ENCODE measurements around the gene ARL5A.
"Not testable (repeated sequence)": the region's sequence is repeated elsewhere in the genome, so short reads cannot be mapped to it uniquely, and the experiment has no call there.

ARL5A gene

GRCh38 chr2:151794422-151794821 is 33.8 kb downstream of the ARL5A start:
- not testable (repeated sequence) for H3K27ac Mint-ChIP-seq; H3K4me1 Mint-ChIP-seq (ENCODE audit: low read depth); H3K9me3 Mint-ChIP-seq; H3K4me3 Mint-ChIP-seq; H3K27me3 Mint-ChIP-seq (ENCODE audit: low read depth)
- peaks cover 27% of the 10 kb centered on the region for H3K36me3 Mint-ChIP-seq (ENCODE audit: low read depth)

DNA sequence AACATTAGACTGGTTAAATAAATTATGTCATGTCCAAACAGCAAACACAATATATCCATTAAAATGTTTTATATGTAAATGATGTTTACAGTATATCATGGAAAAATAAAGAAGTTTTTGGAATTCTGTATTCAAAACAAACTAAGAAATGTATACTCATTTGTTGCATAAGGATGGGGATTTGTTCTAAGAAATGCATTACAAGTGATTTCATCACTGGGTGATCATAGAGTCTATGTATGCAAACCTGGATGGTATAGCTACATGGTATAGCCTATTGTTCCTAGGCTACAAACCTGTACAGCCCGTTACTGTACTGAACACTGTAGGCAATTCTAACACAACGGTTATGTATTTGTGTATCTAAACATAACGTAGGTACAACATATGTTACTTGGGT is 35.1 kb downstream of the ARL5A start:
- H3K36me3 Mint-ChIP-seq (ENCODE audit: low read depth), result peaks cover 28% of the 10 kb centered on the region
- H3K27ac Mint-ChIP-seq, result no peak overlapping the region
- H3K9me3 Mint-ChIP-seq, result no peaks in the 10 kb centered on the region
- H3K27me3 Mint-ChIP-seq (ENCODE audit: low read depth), result no peaks in the 10 kb centered on the region
- no peaks in the 10 kb centered on the region for H3K4me1 Mint-ChIP-seq (ENCODE audit: low read depth)
- no peak overlapping the region for H3K4me3 Mint-ChIP-seq

GRCh38 chr2:151792589-151792988 is 35.6 kb downstream of the ARL5A start:
- Mint-ChIP-seq H3K4me1 (ENCODE audit: low read depth) (no peaks in the 10 kb centered on the region), H3K36me3 (ENCODE audit: low read depth) (peaks cover 30% of the 10 kb centered on the region), H3K27me3 (ENCODE audit: low read depth) (no peaks in the 10 kb centered on the region), H3K27ac (no peak overlapping the region), H3K4me3 (no peak overlapping the region), H3K9me3 (no peaks in the 10 kb centered on the region)

- H3K27ac Mint-ChIP-seq, result no peak overlapping the region
- no peaks in the 10 kb centered on the region for H3K4me1 Mint-ChIP-seq (ENCODE audit: low read depth)
- no peaks in the 10 kb centered on the region for H3K9me3 Mint-ChIP-seq
- peaks cover 25% of the 10 kb centered on the region for H3K36me3 Mint-ChIP-seq (ENCODE audit: low read depth)
- no peak overlapping the region for H3K4me3 Mint-ChIP-seq
- no peaks in the 10 kb centered on the region for H3K27me3 Mint-ChIP-seq (ENCODE audit: low read depth)
Observed at GRCh38 chr2:151791545-151791944, 36.7 kb downstream of the ARL5A start.

- peaks cover 20% of the 10 kb centered on the region for H3K36me3 Mint-ChIP-seq (ENCODE audit: low read depth)
- H3K9me3 Mint-ChIP-seq, result no peaks in the 10 kb centered on the region
- no peaks in the 10 kb centered on the region for H3K27me3 Mint-ChIP-seq (ENCODE audit: low read depth)
- H3K4me3 Mint-ChIP-seq, result no peak overlapping the region
- no peaks in the 10 kb centered on the region for H3K4me1 Mint-ChIP-seq (ENCODE audit: low read depth)
- H3K27ac Mint-ChIP-seq, result no peak overlapping the region
Observed at GRCh38 chr2:151790689-151791088, 37.5 kb downstream of the ARL5A start.

DNA sequence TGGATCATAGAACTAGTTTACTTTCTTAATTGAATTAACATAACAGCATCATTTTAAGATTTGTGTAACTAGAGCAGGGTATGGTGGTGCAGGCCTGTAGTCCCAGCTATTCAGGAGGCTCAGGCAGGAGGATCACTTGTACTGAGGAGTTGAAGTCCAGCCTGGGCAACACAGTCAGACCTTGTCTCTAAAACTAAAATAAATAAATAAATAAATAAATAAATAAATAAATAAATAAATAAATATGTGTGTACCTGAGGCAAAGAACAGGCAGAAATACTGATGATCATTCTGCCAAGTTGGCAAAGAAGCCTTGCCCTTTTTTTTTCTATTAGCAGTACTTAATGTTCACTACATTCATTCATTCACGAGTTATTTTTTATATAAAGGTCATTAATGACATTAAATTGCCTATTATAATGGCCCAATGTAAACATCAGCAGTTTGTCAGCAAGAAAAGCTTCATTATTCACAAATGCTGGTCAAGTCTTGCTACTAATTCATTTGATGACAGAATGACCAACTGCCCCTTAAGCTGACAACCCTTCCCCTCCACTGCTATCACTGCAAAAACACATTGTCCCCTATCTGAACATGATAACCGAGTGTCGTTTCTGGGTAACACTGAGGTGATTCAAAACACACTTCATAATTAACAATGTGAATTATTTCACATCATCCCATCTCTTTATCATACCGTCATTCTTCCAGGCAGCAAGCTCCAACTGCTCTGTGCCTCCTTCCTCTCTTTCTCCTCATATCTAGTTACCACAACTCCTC is 39.0 kb downstream of the ARL5A start:
- Mint-ChIP-seq H3K36me3 (ENCODE audit: low read depth) (peaks cover 23% of the 10 kb centered on the region), H3K27me3 (ENCODE audit: low read depth) (no peaks in the 10 kb centered on the region), H3K4me3 (no peak overlapping the region), H3K4me1 (ENCODE audit: low read depth) (no peaks in the 10 kb centered on the region), H3K9me3 (no peaks in the 10 kb centered on the region), H3K27ac (no peak overlapping the region)

DNA sequence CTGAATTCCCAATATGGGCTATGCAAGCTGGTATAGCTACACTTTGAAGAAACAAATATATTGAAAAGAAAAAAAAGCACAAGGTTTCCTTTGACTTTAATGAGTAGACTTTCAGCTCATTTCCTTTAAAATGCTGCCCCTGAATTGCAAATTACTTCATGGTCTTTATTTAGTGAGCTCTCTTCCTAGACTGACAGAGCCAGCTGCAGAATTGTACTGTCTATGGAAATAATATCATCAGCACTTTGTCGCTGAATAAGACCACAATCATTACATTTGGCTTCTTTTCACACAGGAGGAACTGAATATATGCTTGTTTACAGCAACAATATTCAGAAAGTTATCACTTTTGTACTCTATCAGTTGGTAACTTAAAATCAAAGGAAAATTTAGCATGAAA is 41.7 kb downstream of the ARL5A start:
- Mint-ChIP-seq H3K9me3 (no peaks in the 10 kb centered on the region), H3K36me3 (ENCODE audit: low read depth) (peaks cover 23% of the 10 kb centered on the region), H3K4me3 (no peak overlapping the region), H3K4me1 (ENCODE audit: low read depth) (no peaks in the 10 kb centered on the region), H3K27me3 (ENCODE audit: low read depth) (no peaks in the 10 kb centered on the region), H3K27ac (no peak overlapping the region)

DNA sequence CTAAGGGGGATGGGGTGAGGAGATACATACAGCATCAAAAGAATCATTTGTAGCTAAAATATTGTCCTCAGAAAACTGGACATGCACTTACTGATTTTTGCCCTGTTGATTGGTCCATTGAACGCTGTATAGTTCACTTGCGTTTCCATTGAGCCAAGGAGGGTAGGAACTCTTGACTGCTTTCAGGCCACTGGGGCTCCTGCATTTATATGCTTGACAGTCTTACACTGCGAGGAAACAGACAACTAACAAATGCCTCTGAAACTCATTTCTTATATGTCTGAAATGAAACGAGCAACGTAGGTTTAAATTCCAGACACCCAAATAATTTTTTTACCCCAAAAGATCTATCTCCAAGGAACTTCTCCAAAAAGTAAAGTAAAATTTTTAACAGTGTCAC is 42.1 kb downstream of the ARL5A start:
- Mint-ChIP-seq H3K4me1 (ENCODE audit: low read depth) (no peaks in the 10 kb centered on the region), H3K9me3 (no peaks in the 10 kb centered on the region), H3K4me3 (no peak overlapping the region), H3K36me3 (ENCODE audit: low read depth) (peaks cover 22% of the 10 kb centered on the region), H3K27me3 (ENCODE audit: low read depth) (no peaks in the 10 kb centered on the region), H3K27ac (no peak overlapping the region)

DNA sequence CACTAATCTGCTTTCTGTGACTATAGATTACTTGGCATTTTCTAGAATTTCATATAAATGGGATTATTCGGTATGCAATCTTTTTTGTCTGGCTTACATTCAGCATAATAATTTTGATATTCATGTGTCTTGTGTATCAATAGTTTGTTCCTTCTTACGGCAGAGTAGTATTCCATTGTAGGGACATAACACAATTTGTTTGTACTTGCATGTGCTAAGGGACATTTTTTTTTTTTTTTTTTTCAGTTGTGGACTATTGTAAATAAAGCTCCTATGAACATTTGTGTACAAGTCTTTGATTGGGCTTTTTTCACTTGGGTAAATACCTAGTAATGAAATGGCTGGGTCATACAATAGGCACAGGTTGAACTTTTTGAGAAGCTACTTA is 45.1 kb downstream of the ARL5A start:
- Mint-ChIP-seq H3K4me1 (ENCODE audit: low read depth) (no peaks in the 10 kb centered on the region), H3K4me3 (no peak overlapping the region), H3K27me3 (ENCODE audit: low read depth) (no peaks in the 10 kb centered on the region), H3K36me3 (ENCODE audit: low read depth) (peaks cover 28% of the 10 kb centered on the region), H3K27ac (no peak overlapping the region), H3K9me3 (no peaks in the 10 kb centered on the region)

DNA sequence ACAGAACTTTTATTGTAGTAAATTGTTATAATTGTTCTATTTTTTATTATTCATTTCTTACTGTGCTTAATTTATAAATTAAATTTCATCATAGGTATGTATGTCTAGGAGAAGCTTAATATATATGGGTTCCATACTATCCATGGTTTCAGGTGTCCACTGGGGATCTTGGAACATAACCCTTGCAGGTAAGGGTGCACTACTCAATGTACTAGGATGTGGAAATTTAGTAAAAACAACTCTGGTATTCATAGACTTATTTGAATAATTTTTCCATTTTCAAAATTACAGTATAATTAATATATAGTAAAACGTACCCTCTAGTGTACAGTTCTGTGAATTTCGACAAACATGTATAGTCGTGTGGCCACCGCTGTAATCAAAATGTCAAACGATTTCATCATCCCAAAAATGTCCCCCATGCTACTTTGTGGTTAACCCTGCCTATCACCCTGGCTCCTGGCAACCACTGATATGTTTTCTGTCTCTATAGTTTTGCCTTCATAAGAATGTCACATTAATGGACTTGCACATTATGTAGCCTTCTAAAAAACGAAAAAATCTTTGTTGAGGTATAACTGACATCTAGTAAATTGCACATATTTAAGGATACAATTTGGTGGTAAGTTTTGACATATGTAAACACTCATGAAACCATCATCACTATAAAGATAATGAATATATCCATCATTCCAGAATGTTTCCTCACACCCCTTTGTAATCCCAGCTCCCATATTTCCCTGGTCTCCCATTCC is 45.7 kb downstream of the ARL5A start:
- no peaks in the 10 kb centered on the region for H3K9me3 Mint-ChIP-seq
- no peak overlapping the region for H3K4me3 Mint-ChIP-seq
- no peaks in the 10 kb centered on the region for H3K4me1 Mint-ChIP-seq (ENCODE audit: low read depth)
- H3K36me3 Mint-ChIP-seq (ENCODE audit: low read depth), result peaks cover 28% of the 10 kb centered on the region
- no peak overlapping the region for H3K27ac Mint-ChIP-seq
- no peaks in the 10 kb centered on the region for H3K27me3 Mint-ChIP-seq (ENCODE audit: low read depth)

DNA sequence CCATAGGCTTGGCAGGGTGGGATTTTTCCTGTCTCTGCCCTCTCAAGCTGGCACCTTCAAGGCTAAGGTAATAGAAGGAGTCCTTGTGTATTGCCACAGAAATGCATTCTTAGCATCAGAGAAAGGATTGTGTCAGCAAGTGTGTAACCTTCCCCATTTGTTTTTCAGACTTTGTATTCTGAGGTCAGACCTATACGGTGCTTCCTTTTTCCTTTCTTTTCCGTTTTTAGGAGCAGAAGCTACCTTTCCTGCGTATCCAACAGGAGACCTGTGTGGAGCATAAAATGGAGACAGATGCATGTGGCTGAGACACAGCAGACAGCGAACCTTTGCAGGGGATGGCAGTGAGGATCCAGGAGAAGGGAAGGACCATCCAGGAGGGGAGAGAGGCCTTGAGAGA is 46.6 kb downstream of the ARL5A start:
- no peak overlapping the region for H3K27ac Mint-ChIP-seq
- no peaks in the 10 kb centered on the region for H3K4me1 Mint-ChIP-seq (ENCODE audit: low read depth)

DNA sequence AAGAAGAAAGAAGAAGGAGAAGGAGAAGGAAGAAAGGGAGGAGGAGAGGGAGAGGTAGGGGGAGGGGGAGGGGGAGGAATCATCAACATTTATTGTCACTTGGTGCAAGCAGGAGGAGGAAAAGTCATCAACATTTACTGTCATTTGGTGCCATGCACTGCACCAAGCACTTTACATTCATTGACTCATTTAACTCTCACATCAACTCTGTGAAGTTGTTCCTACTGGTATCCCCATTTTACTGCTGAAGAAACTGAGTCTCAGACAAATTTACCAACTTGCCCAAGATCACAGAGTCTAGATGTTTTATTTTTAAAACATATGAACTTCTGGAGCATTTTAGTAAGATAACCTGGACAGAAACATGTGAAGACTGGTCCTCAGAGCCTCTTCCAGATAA is 47.3 kb downstream of the ARL5A start:
- H3K9me3 Mint-ChIP-seq, result no peaks in the 10 kb centered on the region
- H3K4me3 Mint-ChIP-seq, result no peak overlapping the region
- H3K27me3 Mint-ChIP-seq (ENCODE audit: low read depth), result no peaks in the 10 kb centered on the region
- no peaks in the 10 kb centered on the region for H3K4me1 Mint-ChIP-seq (ENCODE audit: low read depth)
- H3K27ac Mint-ChIP-seq, result no peak overlapping the region
- H3K36me3 Mint-ChIP-seq (ENCODE audit: low read depth), result peaks cover 36% of the 10 kb centered on the region

More for the DNA sequence above, 46.6 kb downstream of the ARL5A start:
- H3K4me3 Mint-ChIP-seq, result no peak overlapping the region
- no peaks in the 10 kb centered on the region for H3K27me3 Mint-ChIP-seq (ENCODE audit: low read depth)
- H3K9me3 Mint-ChIP-seq, result no peaks in the 10 kb centered on the region
- peaks cover 31% of the 10 kb centered on the region for H3K36me3 Mint-ChIP-seq (ENCODE audit: low read depth)

DNA sequence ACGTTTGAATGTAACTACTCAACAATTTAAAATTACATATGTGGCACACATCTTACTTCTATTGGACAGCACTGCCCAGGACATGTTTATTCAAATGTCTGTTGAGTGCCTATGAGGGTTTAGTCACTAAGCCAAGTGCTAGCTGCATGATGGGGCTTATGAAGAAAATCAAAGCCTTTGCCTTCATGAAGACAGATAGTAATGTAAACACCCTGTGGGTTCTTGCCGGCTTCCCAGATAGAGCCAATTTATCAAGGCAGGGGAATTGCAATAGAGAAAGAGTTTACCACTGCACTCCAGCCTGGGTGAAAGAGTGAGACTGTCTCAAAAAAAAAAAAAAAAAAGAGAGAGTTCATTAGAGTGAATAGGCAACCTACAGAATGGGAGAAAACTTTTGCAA is 50.3 kb downstream of the ARL5A start:
- no peaks in the 10 kb centered on the region for H3K27me3 Mint-ChIP-seq (ENCODE audit: low read depth)
- peaks cover 33% of the 10 kb centered on the region for H3K36me3 Mint-ChIP-seq (ENCODE audit: low read depth)

DNA sequence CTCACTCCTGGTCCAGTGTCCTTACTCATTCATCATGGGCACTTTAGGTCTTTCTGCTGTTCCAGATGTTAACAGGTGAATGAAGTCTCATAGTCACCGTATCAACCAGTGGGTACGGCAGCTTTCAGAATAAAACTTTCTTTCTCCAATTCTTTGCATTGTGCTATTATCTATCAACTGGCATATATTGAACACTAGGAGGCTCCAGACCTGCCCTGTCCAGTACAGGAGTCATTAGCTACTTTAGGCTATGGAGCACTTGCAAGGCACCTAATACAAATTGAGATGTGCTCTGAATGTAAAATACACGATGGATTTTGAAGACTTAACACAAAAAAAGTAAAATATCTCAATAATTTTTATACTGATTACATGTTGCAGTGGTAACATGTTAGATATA is 50.7 kb downstream of the ARL5A start:
- Mint-ChIP-seq H3K4me1 (ENCODE audit: low read depth) (no peaks in the 10 kb centered on the region), H3K27ac (no peak overlapping the region), H3K36me3 (ENCODE audit: low read depth) (peaks cover 30% of the 10 kb centered on the region), H3K4me3 (no peak overlapping the region), H3K27me3 (ENCODE audit: low read depth) (no peaks in the 10 kb centered on the region), H3K9me3 (no peaks in the 10 kb centered on the region)

More for the DNA sequence above, 50.3 kb downstream of the ARL5A start:
- H3K27ac Mint-ChIP-seq, result no peak overlapping the region
- no peak overlapping the region for H3K4me3 Mint-ChIP-seq
- H3K9me3 Mint-ChIP-seq, result no peaks in the 10 kb centered on the region
- no peaks in the 10 kb centered on the region for H3K4me1 Mint-ChIP-seq (ENCODE audit: low read depth)

- Mint-ChIP-seq H3K36me3 (ENCODE audit: low read depth) (peaks cover 28% of the 10 kb centered on the region), H3K27ac (no peak overlapping the region), H3K4me3 (no peak overlapping the region), H3K9me3 (no peaks in the 10 kb centered on the region), H3K4me1 (ENCODE audit: low read depth) (no peaks in the 10 kb centered on the region), H3K27me3 (ENCODE audit: low read depth) (no peaks in the 10 kb centered on the region)
Observed at GRCh38 chr2:151776367-151776766, 51.9 kb downstream of the ARL5A start.

All from T-helper 1 cell treated with Interleukin-12 subunit alpha and Interleukin-12 subunit beta and Interleukin-4 antibody, amounts not matched to agents 30 μg/mL and 1 μg/mL, for 36 hours (primary cell).